Adipocyte (in vitro differentiated cells): ENCODE measurements around the gene RABGAP1L.
A peak's percentile ranks its signal among the peaks of the same experiment; 100 is the strongest.
"Not testable (repeated sequence)": the region's sequence is repeated elsewhere in the genome, so short reads cannot be mapped to it uniquely, and the experiment has no call there.

ENCODE experiments used
- DNase-seq: peaks from one replicate; pipeline ENCODE4 v3.0.0-alpha.2; 2015; ENCODE audit warnings: low read depth
- H3K27me3 ChIP-seq: replicated peaks from 2 replicates; pipeline ENCODE4 v1.7.0; 2013; ENCODE audit warnings: mild to moderate bottlenecking, low read length, moderate library complexity; ENCODE audit not compliant: control insufficient read depth, insufficient read depth
- H3K36me3 ChIP-seq: 2 replicates; pipeline ENCODE4 v1.7.0; 2013; ENCODE audit warnings: low read length, mild to moderate bottlenecking, moderate library complexity; ENCODE audit not compliant: control insufficient read depth, insufficient read depth, severe bottlenecking
- H3K4me1 ChIP-seq: 2 replicates; pipeline ENCODE4 v1.7.0; 2013; ENCODE audit warnings: mild to moderate bottlenecking, low read length, moderate library complexity; ENCODE audit not compliant: control insufficient read depth, insufficient read depth
- H3K4me3 ChIP-seq: 2 replicates; pipeline ENCODE4 v1.7.0; 2013; ENCODE audit warnings: mild to moderate bottlenecking, low read length, moderate library complexity
- H3K9ac ChIP-seq: 2 replicates; pipeline ENCODE4 v1.7.0; 2013; ENCODE audit warnings: mild to moderate bottlenecking, low read length, moderate library complexity
- H3K9me3 ChIP-seq: 2 replicates; pipeline ENCODE4 v1.7.0; 2013; ENCODE audit warnings: mild to moderate bottlenecking, low read length, moderate library complexity; ENCODE audit not compliant: control insufficient read depth

RABGAP1L gene

GRCh38 chr1:174701565-174701964, 542.2 kb downstream of the RABGAP1L start:
- Histone ChIP-seq H3K4me3 (no peak overlapping the region), H3K36me3 (no peaks in the 10 kb centered on the region), H3K9ac (no peak overlapping the region), H3K4me1 (no peaks in the 10 kb centered on the region), H3K27me3 (no peaks in the 10 kb centered on the region), H3K9me3 (no peaks in the 10 kb centered on the region)
- no peak for DNase-seq

GRCh38 chr1:174702011-174702410, 542.7 kb downstream of the RABGAP1L start:
- Histone ChIP-seq H3K27me3 (no peaks in the 10 kb centered on the region), H3K4me3 (no peak overlapping the region), H3K9me3 (no peaks in the 10 kb centered on the region), H3K9ac (no peak overlapping the region), H3K36me3 (no peaks in the 10 kb centered on the region), H3K4me1 (no peaks in the 10 kb centered on the region)
- DNase-seq: no peak

- H3K9ac ChIP-seq: no peak overlapping the region
- H3K36me3 ChIP-seq: no peaks in the 10 kb centered on the region
- no peaks in the 10 kb centered on the region for H3K27me3 ChIP-seq
- H3K9me3 ChIP-seq: no peaks in the 10 kb centered on the region
- no peaks in the 10 kb centered on the region for H3K4me1 ChIP-seq
- H3K4me3 ChIP-seq: no peak overlapping the region
- no peak for DNase-seq
Observed at GRCh38 chr1:174703309-174703708, 544.0 kb downstream of the RABGAP1L start.

GRCh38 chr1:174704300-174704699, 545.0 kb downstream of the RABGAP1L start:
- Histone ChIP-seq H3K27me3 (no peaks in the 10 kb centered on the region), H3K9me3 (no peaks in the 10 kb centered on the region), H3K4me3 (no peak overlapping the region), H3K4me1 (no peaks in the 10 kb centered on the region), H3K9ac (no peak overlapping the region), H3K36me3 (no peaks in the 10 kb centered on the region)
- DNase-seq: no peak

- DNase-seq: no peak
- Histone ChIP-seq H3K4me3 (no peak overlapping the region), H3K9ac (no peak overlapping the region), H3K4me1 (no peaks in the 10 kb centered on the region), H3K9me3 (no peaks in the 10 kb centered on the region), H3K27me3 (no peaks in the 10 kb centered on the region), H3K36me3 (no peaks in the 10 kb centered on the region)
Observed at GRCh38 chr1:174710868-174711845, 551.8 kb downstream of the RABGAP1L start.

- H3K36me3 ChIP-seq, H3K4me3 ChIP-seq, H3K9me3 ChIP-seq, H3K4me1 ChIP-seq, DNase-seq, H3K9ac ChIP-seq, H3K27me3 ChIP-seq: not testable (repeated sequence)
Observed at GRCh38 chr1:174711848-174712247, 552.5 kb downstream of the RABGAP1L start.

- Histone ChIP-seq H3K9ac (no peak overlapping the region), H3K4me3 (no peak overlapping the region), H3K27me3 (no peaks in the 10 kb centered on the region), H3K36me3 (no peaks in the 10 kb centered on the region), H3K4me1 (no peaks in the 10 kb centered on the region), H3K9me3 (no peaks in the 10 kb centered on the region)
- no peak for DNase-seq
Observed at GRCh38 chr1:174712541-174712940, 553.2 kb downstream of the RABGAP1L start.

- no peaks in the 10 kb centered on the region for H3K36me3 ChIP-seq
- no peak for DNase-seq
- H3K4me1 ChIP-seq: no peaks in the 10 kb centered on the region
- H3K9me3 ChIP-seq: no peaks in the 10 kb centered on the region
- no peak overlapping the region for H3K9ac ChIP-seq
- H3K4me3 ChIP-seq: no peak overlapping the region
- no peaks in the 10 kb centered on the region for H3K27me3 ChIP-seq
Observed at GRCh38 chr1:174713796-174714195, 554.5 kb downstream of the RABGAP1L start.

- Histone ChIP-seq H3K9ac (no peak overlapping the region), H3K4me1 (no peaks in the 10 kb centered on the region), H3K4me3 (no peak overlapping the region), H3K36me3 (no peaks in the 10 kb centered on the region), H3K9me3 (no peaks in the 10 kb centered on the region), H3K27me3 (no peaks in the 10 kb centered on the region)
- no peak for DNase-seq
Observed at GRCh38 chr1:174719194-174719593, 559.9 kb downstream of the RABGAP1L start.

GRCh38 chr1:174720618-174721017, 561.3 kb downstream of the RABGAP1L start:
- Histone ChIP-seq H3K9ac (no peak overlapping the region), H3K9me3 (no peaks in the 10 kb centered on the region), H3K4me3 (no peak overlapping the region), H3K27me3 (no peaks in the 10 kb centered on the region), H3K36me3 (no peaks in the 10 kb centered on the region), H3K4me1 (no peaks in the 10 kb centered on the region)
- DNase-seq: peak; percentile 19

- no peak for DNase-seq
- Histone ChIP-seq H3K36me3 (no peaks in the 10 kb centered on the region), H3K4me1 (no peaks in the 10 kb centered on the region), H3K4me3 (no peak overlapping the region), H3K9me3 (no peaks in the 10 kb centered on the region), H3K9ac (no peak overlapping the region), H3K27me3 (no peaks in the 10 kb centered on the region)
Observed at GRCh38 chr1:174721246-174721645, 561.9 kb downstream of the RABGAP1L start.
